HG03442 (cell line): ENCODE measurements around the gene SYT17.

Experiments used
- ATAC-seq: cut with Tn5 transposase; IDR thresholded peaks from one replicate; pipeline ENCODE4 v1.9.1; 2021; ENCODE audit warnings: mild to moderate bottlenecking, moderate library complexity; ENCODE audit not compliant: unreplicated experiment

The SYT17 gene

GRCh38 chr16:19294156-19294649, 126.2 kb downstream of the SYT17 start:
- ATAC-seq: peak; percentile 88

- ATAC-seq: no peak
Measured at GRCh38 chr16:19295393-19295792, 127.4 kb downstream of the SYT17 start.

- no peak for ATAC-seq
Measured at GRCh38 chr16:19297454-19297853, 129.4 kb downstream of the SYT17 start.

GRCh38 chr16:19299565-19299964, 131.5 kb downstream of the SYT17 start:
- no peak for ATAC-seq

GRCh38 chr16:19301931-19302330, 133.9 kb downstream of the SYT17 start:
- ATAC-seq: no peak

GRCh38 chr16:19304750-19305149, 136.7 kb downstream of the SYT17 start:
- no peak for ATAC-seq

- ATAC-seq: no peak
Measured at GRCh38 chr16:19305443-19305842, 137.4 kb downstream of the SYT17 start.

- no peak for ATAC-seq
Measured at GRCh38 chr16:19307587-19308241, 139.7 kb downstream of the SYT17 start.

- no peak for ATAC-seq
Measured at GRCh38 chr16:19308392-19308791, 140.4 kb downstream of the SYT17 start.

- ATAC-seq: no peak
Measured at GRCh38 chr16:19309178-19309577, 141.1 kb downstream of the SYT17 start.

GRCh38 chr16:19314718-19315425, 146.8 kb downstream of the SYT17 start:
- no peak for ATAC-seq

- no peak for ATAC-seq
Measured at GRCh38 chr16:19315889-19316433, 147.9 kb downstream of the SYT17 start.

- ATAC-seq: no peak
Measured at GRCh38 chr16:19316846-19317245, 148.8 kb downstream of the SYT17 start.
